SU-DHL-6 (cell line): ENCODE data around the gene PTPN18.

Experiments used
- H2AFZ ChIP-seq: fragments of 200-600 bp; sonication (generic); 2 replicates; pipeline ENCODE4 v1.6.1; 2014; ENCODE audit warnings: low read depth, mild to moderate bottlenecking, moderate library complexity, mixed read lengths, antibody characterized with exemption, low read length; ENCODE audit not compliant: severe bottlenecking
- H3F3A ChIP-seq: fragments of 200-600 bp; shearing (Covaris generic); 2 replicates; pipeline ENCODE4 v1.6.0; 2016; ENCODE audit warnings: antibody characterized with exemption, mild to moderate bottlenecking; ENCODE audit not compliant: insufficient read depth
- H3K27ac ChIP-seq: fragments of 200-600 bp; sonication (generic); 2 replicates; pipeline ENCODE4 v1.5.1; 2016; ENCODE audit warnings: low read depth, mild to moderate bottlenecking, low read length, moderate library complexity, mixed read lengths
- H3K27me3 ChIP-seq: fragments of 200-600 bp; sonication (generic), shearing (Covaris generic); 2 replicates; pipeline ENCODE4 v1.6.0; 2014; ENCODE audit warnings: mild to moderate bottlenecking, low read length
- H3K36me3 ChIP-seq: fragments of 200-600 bp; sonication (generic); 2 replicates; pipeline ENCODE4 v1.6.1; 2014; ENCODE audit warnings: mild to moderate bottlenecking, low read length, mixed read lengths
- H3K4me2 ChIP-seq: fragments of 300-600, 200-600 bp; shearing (Covaris generic), sonication (generic); 2 replicates; pipeline ENCODE4 v1.6.0; 2014; ENCODE audit warnings: low read length, low read depth, mild to moderate bottlenecking; ENCODE audit not compliant: poor library complexity, severe bottlenecking
- H3K4me3 ChIP-seq: fragments of 200-600 bp; sonication (generic); 2 replicates; pipeline ENCODE4 v1.5.1; 2014; ENCODE audit warnings: antibody characterized with exemption, low read length, mild to moderate bottlenecking, mixed read lengths; ENCODE audit not compliant: insufficient read depth, poor library complexity, severe bottlenecking
- H3K79me2 ChIP-seq: fragments of 200-600 bp; sonication (generic); 2 replicates; pipeline ENCODE4 v1.6.1; 2014; ENCODE audit warnings: mild to moderate bottlenecking, low read length, moderate library complexity; ENCODE audit not compliant: insufficient read depth
- H3K9ac ChIP-seq: fragments of 200-600 bp; sonication (generic); 2 replicates; pipeline ENCODE4 v1.7.0; 2014; ENCODE audit warnings: mild to moderate bottlenecking, low read length
- H3K9me2 ChIP-seq: fragments of 200-600 bp; sonication (generic); replicated peaks from 2 replicates; pipeline ENCODE4 v1.6.1; 2014; ENCODE audit warnings: low read length; ENCODE audit not compliant: insufficient read depth
- H3K9me3 ChIP-seq: fragments of 200-600 bp; sonication (generic); 2 replicates; pipeline ENCODE4 v1.6.1; 2014; ENCODE audit warnings: low read length, mixed read lengths; ENCODE audit not compliant: insufficient read depth
- H4K20me1 ChIP-seq: fragments of 200-600 bp; sonication (generic); 2 replicates; pipeline ENCODE4 v1.6.1; 2014; ENCODE audit warnings: low read depth, mild to moderate bottlenecking, antibody characterized with exemption, low read length, moderate library complexity, mixed read lengths
- CTCF ChIP-seq: fragments of 200-600 bp; sonication (generic); IDR thresholded peaks from one replicate; pipeline ENCODE4 v1.5.1; 2017; ENCODE audit warnings: antibody characterized with exemption, mild to moderate bottlenecking, low read length, moderate library complexity; ENCODE audit not compliant: insufficient read depth, poor library complexity, severe bottlenecking
- EZH2phosphoT487 ChIP-seq: fragments of 200-600 bp; sonication (generic), shearing (Covaris generic); conservative IDR thresholded peaks from 2 replicates; pipeline ENCODE4 v1.6.1; 2018; ENCODE audit warnings: mild to moderate bottlenecking, antibody characterized with exemption, low read length, moderate library complexity, mixed read lengths

The PTPN18 gene

GRCh38 chr2:130378898-130379214 lies 23.0 kb downstream of the PTPN18 start:
- Histone ChIP-seq H3K9ac (no peak overlapping the region), H3K79me2 (peaks cover 8% of the 10 kb centered on the region; the same call in 1 of the 2 replicates), H3F3A (no peaks in the 10 kb centered on the region)

GRCh38 chr2:130380096-130380934 lies 24.5 kb downstream of the PTPN18 start:
- TF ChIP-seq CTCF: no peak
- no peak for TF ChIP-seq EZH2phosphoT487
- H3K9me3 ChIP-seq: no peaks in the 10 kb centered on the region
- no peak overlapping the region for H3K9ac ChIP-seq
- no peaks in the 10 kb centered on the region for H3F3A ChIP-seq
- no peaks in the 10 kb centered on the region for H4K20me1 ChIP-seq
- H3K36me3 ChIP-seq: no peaks in the 10 kb centered on the region
- H3K27ac ChIP-seq: no peak overlapping the region
- H3K9me2 ChIP-seq: no peaks in the 10 kb centered on the region
- H3K4me3 ChIP-seq: no peak overlapping the region
- H3K4me2 ChIP-seq: no peak overlapping the region
- no peak overlapping the region for H2AFZ ChIP-seq
- H3K79me2 ChIP-seq: no peaks in the 10 kb centered on the region
- no peaks in the 10 kb centered on the region for H3K27me3 ChIP-seq

More at GRCh38 chr2:130378898-130379214, 23.0 kb downstream of the PTPN18 start:
- Histone ChIP-seq H3K4me2 (no peak overlapping the region), H3K9me2 (no peaks in the 10 kb centered on the region), H4K20me1 (no peaks in the 10 kb centered on the region), H3K27ac (no peak overlapping the region), H3K36me3 (no peaks in the 10 kb centered on the region), H3K9me3 (no peaks in the 10 kb centered on the region), H3K4me3 (no peak overlapping the region), H2AFZ (no peak overlapping the region), H3K27me3 (no peaks in the 10 kb centered on the region)
- no peak for TF ChIP-seq EZH2phosphoT487
- TF ChIP-seq CTCF: no peak

GRCh38 chr2:130381145-130381544 lies 25.3 kb downstream of the PTPN18 start:
- Histone ChIP-seq H3K4me3 (no peak overlapping the region), H4K20me1 (no peaks in the 10 kb centered on the region), H3K79me2 (no peaks in the 10 kb centered on the region), H3K9me3 (no peaks in the 10 kb centered on the region), H3F3A (no peaks in the 10 kb centered on the region), H3K9ac (no peak overlapping the region), H3K27me3 (no peaks in the 10 kb centered on the region), H3K9me2 (no peaks in the 10 kb centered on the region), H3K4me2 (no peak overlapping the region), H3K36me3 (no peaks in the 10 kb centered on the region), H3K27ac (no peak overlapping the region), H2AFZ (no peak overlapping the region)
- TF ChIP-seq EZH2phosphoT487: no peak
- TF ChIP-seq CTCF: no peak
